IMR-90 (cell line): Measurements from ENCODE around the gene ADGRB3.

Source experiments
- CEBPB ChIP-seq: IDR thresholded peaks from 2 replicates; pipeline ENCODE4 v1.6.1; 2012; ENCODE audit warnings: low read depth, low read length, improper control_type of control experiment
- CTCF ChIP-seq: conservative IDR thresholded peaks from 2 replicates; pipeline ENCODE4 v1.5.1; 2012; ENCODE audit warnings: mild to moderate bottlenecking, low read depth, low read length, improper control_type of control experiment
- ELK1 ChIP-seq: fragments of 150-350 bp; IDR thresholded peaks from 2 replicates; pipeline ENCODE4 v1.6.1; 2016; ENCODE audit warnings: low read depth, mild to moderate bottlenecking, low read length, moderate library complexity, borderline replicate concordance
- MAFK ChIP-seq: IDR thresholded peaks from 2 replicates; pipeline ENCODE4 v1.6.1; 2012; ENCODE audit warnings: low read depth, low read length, improper control_type of control experiment
- MAZ ChIP-seq: IDR thresholded peaks from 2 replicates; pipeline ENCODE4 v1.6.1; 2012; ENCODE audit warnings: low read depth, mild to moderate bottlenecking, low read length, improper control_type of control experiment, moderate library complexity, borderline replicate concordance
- NFE2L2 ChIP-seq: fragments of 150-350 bp; IDR thresholded peaks from 2 replicates; pipeline ENCODE4 v1.6.1; 2016; ENCODE audit warnings: low read depth, mild to moderate bottlenecking, low read length
- POLR2A ChIP-seq: IDR thresholded peaks from 2 replicates; pipeline ENCODE4 v1.6.1; 2012; ENCODE audit warnings: mild to moderate bottlenecking, low read depth, low read length
- RAD21 ChIP-seq: IDR thresholded peaks from 2 replicates; pipeline ENCODE4 v1.6.1; 2012; ENCODE audit warnings: low read length, improper control_type of control experiment
- RFX5 ChIP-seq: IDR thresholded peaks from 2 replicates; pipeline ENCODE4 v1.8.0; 2012; ENCODE audit warnings: low read depth, mild to moderate bottlenecking, low read length, moderate library complexity
- SMC3 ChIP-seq: fragments of 150-350 bp; IDR thresholded peaks from 2 replicates; pipeline ENCODE4 v1.6.1; 2016; ENCODE audit warnings: low read depth, mild to moderate bottlenecking, antibody characterized with exemption, low read length, moderate library complexity

GRCh38 chr6:68838571-68838970 lies 203.5 kb downstream of the ADGRB3 start:
- TF ChIP-seq CTCF (no peak), SMC3 (no peak), ELK1 (no peak), POLR2A (no peak), MAFK (no peak), CEBPB (no peak), MAZ (no peak), RFX5 (no peak), RAD21 (no peak), NFE2L2 (no peak)
